Urinary bladder (tissue), 4 donors: ENCODE measurements around the gene CAPN3. TPM values are rescaled to one million over a fixed set of nuclear protein-coding genes. Genes with fewer than 3 reads are reported as not detected.

Experiments used
- DNase-seq: peaks from one replicate; pipeline ENCODE4 v3.0.0-alpha.2; 2015; ENCODE audit errors: extremely low spot score
- H3K27ac ChIP-seq: one replicate; pipeline ENCODE4 v1.5.1; 2013; ENCODE audit warnings: low read depth, mild to moderate bottlenecking, moderate library complexity
- H3K36me3 ChIP-seq: one replicate; pipeline ENCODE4 v1.6.1; 2013; ENCODE audit warnings: mild to moderate bottlenecking, moderate library complexity; ENCODE audit not compliant: insufficient read depth
- H3K4me1 ChIP-seq: one replicate; pipeline ENCODE4 v1.6.1; 2013; ENCODE audit warnings: mild to moderate bottlenecking, moderate library complexity; ENCODE audit not compliant: insufficient read depth
- H3K4me3 ChIP-seq: one replicate; pipeline ENCODE4 v1.5.1; 2013; ENCODE audit warnings: low read depth, low read length
- WGBS: extraction: QIAGEN DNeasy Blood & Tissue Kit; methylation state at CpG from one replicate; pipeline ENCODE4 v1.1.7; 2013; 5-methylcytosine and 5-hydroxymethylcytosine counted together
- polyA plus RNA-seq: library from polyadenylated mRNA; stranded (reverse); fragments of 200-250 nt; gene quantifications from one replicate; pipeline ENCODE4 v1.2.3, GENCODE V29; 2013
- total RNA-seq: library from RNA; depleted of rRNA; stranded (reverse); fragments of >200 nt; gene quantifications from one replicate; pipeline ENCODE4 v1.2.3, GENCODE V29; 2014
- donor health status: healthy with polysubstance abuse.
- donor health status: healthy.

CAPN3 gene
- total and polyA plus RNA-seq, 2 donors, result 6.3 to 8.6 TPM

DNA sequence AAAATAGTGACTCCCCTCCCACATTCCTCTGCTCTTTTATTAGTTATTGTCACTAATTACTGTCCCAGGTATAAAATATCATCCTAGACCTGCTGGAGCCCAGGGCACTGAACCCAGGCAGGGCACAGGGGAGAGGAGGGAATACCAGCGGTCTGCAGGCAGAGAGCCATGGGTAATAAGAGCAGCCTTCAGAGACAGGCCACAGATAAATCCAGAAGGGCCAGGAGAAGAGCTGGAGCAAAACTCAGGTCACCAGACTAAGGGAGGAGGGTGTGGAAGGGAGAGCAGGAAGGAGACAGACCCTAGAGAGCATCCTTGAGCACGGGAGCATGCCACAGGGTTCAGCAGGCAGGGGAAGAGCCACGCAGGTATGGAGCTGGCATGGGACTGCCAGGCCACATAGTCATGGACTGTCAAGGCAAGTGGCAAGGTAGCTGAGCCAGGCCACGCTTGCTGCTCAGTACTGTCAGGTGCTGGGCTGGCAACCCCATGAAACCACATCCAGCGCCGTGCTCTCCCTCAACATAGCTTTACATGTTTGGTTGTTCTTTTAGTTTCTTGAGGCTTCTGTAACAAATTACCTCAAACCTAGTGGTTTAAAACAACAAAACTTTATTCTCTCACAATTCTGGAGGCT lies 15.6 kb upstream of the CAPN3 start:
- Histone ChIP-seq H3K4me3 (no peak overlapping the region), H3K4me1 (no peaks in the 10 kb centered on the region), H3K36me3 (peaks cover 6% of the 10 kb centered on the region), H3K27ac (no peak overlapping the region)
- WGBS, result 95% methylated on average over 6 of the region's 6 CpGs
- no peak for DNase-seq

DNA sequence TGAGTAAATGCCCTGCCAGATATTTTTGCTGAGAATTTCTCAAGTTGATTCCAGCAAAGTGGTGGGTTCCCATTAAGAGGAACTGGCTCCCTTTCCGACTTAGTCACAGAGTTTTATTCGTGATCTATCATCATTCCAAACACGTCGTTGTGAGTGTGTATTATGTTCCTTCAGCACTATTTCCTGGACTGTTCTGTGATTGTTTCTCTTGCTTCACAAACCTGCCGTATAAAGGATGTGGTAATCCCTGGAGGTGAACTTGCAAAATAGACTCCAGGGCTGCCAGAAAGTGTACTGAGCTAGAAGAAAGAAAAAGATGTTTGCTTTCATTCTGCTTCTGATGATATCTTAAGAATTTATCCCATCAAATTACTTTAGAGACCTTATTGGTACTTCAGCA lies 14.5 kb upstream of the CAPN3 start:
- Histone ChIP-seq H3K4me1 (no peaks in the 10 kb centered on the region), H3K27ac (no peak overlapping the region), H3K4me3 (no peak overlapping the region), H3K36me3 (peaks cover 6% of the 10 kb centered on the region)
- no peak for DNase-seq
- 64% methylated on average over 5 of the region's 5 CpGs for WGBS

DNA sequence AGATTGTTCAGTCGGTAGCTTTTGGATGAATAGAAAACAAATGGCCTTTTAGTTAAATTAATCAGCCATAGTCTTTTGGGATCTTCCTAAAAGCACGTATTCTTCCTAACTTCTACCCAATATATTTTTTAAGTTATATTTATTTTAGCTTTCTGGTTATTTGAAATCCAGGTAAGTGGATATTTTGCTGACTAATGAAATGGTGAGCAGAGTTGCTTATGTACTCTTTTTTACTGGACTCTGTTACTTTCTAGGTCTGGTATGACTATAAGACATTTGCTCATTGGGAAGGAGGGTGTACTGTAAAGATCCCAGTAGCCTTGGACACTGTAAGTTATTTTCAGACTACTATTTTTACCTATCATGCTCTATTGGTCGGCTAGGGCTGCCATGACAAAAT lies 13.8 kb upstream of the CAPN3 start:
- Histone ChIP-seq H3K27ac (no peak overlapping the region), H3K4me3 (no peak overlapping the region), H3K4me1 (no peaks in the 10 kb centered on the region), H3K36me3 (peaks cover 6% of the 10 kb centered on the region)
- WGBS, result 95% methylated on average over 3 of the region's 3 CpGs
- DNase-seq, result no peak

DNA sequence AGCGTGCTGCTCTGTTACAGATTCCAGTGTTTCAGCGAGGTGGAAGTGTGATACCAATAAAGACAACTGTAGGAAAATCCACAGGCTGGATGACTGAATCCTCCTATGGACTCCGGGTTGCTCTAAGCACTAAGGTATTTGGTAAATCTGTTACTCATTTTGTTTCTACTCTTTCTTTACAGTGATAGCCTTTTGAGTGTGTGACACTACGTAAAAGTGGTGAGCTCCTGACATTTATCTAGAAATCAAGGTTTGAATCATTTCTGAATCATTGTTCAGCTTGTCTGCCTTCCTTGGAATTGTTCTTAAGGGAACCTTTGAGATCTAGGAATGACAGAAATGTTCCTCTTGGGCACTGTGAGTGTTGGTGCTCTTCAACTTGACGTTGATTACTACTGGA lies 11.2 kb upstream of the CAPN3 start:
- Histone ChIP-seq H3K27ac (no peak overlapping the region), H3K4me1 (no peaks in the 10 kb centered on the region), H3K4me3 (no peak overlapping the region), H3K36me3 (peaks cover 7% of the 10 kb centered on the region)
- WGBS, result 77% methylated on average over 5 of the region's 5 CpGs
- DNase-seq, result no peak

DNA sequence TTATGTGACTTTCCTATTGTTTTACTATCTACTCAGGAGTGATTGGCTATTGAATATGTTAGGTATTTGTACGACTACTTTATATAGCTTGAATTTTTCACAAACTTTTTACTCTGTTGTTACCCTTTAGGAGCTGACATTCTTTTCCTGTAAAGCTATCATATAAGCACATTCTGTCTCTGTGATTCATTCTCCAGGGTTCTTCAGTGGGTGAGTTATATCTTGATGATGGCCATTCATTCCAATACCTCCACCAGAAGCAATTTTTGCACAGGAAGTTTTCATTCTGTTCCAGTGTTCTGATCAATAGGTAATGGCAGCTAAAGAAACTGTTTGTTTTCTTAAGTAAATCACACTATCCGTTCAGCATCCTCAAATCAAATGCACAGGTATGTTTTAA lies 10.1 kb upstream of the CAPN3 start:
- Histone ChIP-seq H3K4me1 (no peaks in the 10 kb centered on the region), H3K27ac (no peak overlapping the region), H3K36me3 (peaks cover 7% of the 10 kb centered on the region), H3K4me3 (no peak overlapping the region)
- no peak for DNase-seq
- 90% methylated on average over 2 of the region's 2 CpGs for WGBS

DNA sequence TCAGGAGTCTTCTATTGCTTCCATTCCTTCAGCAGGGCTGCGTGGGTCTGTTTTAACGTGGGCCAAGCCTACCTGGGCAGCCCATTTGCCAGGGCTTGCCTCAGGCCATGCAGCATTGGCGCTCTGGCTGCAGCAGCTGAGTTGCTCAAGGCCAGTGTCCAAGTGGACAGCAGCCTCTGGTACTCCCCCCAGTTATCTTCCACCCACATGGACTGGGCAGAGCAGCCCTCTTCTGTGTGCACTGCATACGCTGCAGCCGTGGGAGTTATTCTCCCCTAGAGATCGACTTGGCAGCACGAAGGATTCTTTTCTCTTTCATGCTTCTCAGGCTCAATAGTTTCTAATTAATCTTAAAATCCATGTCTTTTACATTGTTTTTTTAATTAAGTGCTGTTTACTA lies 6.9 kb upstream of the CAPN3 start:
- peaks cover 4% of the 10 kb centered on the region for H3K36me3 ChIP-seq
- WGBS, result 85% methylated on average over 7 of the region's 7 CpGs
- DNase-seq, result no peak

DNA sequence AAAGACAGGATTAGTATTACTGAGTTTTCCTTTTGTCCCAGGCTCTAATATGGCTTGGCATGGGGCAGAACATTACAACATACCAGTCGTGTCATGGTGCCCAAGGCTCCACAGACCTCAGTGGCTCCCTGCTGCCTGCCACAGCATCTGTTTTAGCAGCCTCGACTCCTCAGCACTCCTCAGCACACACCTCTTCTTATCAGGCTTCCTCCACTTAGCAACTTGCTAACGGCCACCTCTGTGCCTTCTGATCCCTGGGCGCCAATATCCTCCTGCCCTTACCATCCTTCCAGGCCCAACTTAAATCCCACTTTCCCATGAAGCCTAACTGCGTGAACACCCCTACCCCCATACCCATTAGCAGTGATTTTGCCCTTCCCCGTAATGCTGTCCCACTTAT lies 6.2 kb upstream of the CAPN3 start:
- 76% methylated on average over 6 of the region's 6 CpGs for WGBS

More for the DNA sequence above, 6.9 kb upstream of the CAPN3 start:
- H3K4me1 ChIP-seq, result no peaks in the 10 kb centered on the region
- H3K4me3 ChIP-seq, result no peak overlapping the region
- no peak overlapping the region for H3K27ac ChIP-seq

DNA sequence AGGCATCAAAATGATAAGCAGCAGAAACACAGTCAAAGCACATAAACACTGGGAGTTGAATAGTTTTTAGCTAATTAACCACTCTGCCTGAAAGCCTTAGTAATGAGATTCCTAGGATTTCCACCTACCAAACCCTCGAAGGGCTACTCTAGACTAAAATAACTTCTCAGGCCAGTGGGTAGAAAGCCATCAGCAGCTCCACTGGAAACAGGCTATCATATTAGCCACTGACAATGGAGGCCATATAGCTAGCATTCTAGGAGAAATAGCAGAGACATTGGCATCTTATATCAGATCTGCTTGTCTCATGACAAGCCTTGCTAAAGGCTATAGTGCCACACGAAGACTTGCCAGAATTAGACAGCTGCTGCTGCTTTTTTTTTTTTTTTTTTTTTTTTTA lies 4.5 kb upstream of the CAPN3 start:
- no peak overlapping the region for H3K4me3 ChIP-seq
- DNase-seq, result no peak

More for the DNA sequence above, 6.2 kb upstream of the CAPN3 start:
- Histone ChIP-seq H3K4me3 (no peak overlapping the region), H3K27ac (no peak overlapping the region), H3K36me3 (peaks cover 4% of the 10 kb centered on the region), H3K4me1 (no peaks in the 10 kb centered on the region)
- no peak for DNase-seq

DNA sequence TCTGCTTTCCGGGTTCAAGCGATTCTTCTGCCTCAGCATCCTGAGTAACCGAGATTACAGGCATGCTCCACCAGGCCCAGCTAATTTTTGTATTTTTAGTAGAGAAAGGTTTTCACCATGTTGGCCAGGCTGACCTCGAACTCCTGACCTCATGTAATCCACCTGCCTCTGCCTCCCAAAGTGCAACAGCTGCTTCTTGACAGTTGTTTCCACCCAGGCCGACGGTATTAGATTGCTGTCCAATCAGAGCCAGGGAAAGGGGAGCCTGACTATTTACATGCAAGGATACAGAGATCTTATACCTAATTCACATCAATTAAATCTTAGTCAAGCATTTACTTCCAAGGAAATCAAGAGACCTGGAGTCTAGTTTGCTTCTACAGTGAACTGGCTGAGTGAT lies 4.0 kb upstream of the CAPN3 start:
- no peak overlapping the region for H3K27ac ChIP-seq
- H3K4me3 ChIP-seq, result no peak overlapping the region
- peaks cover 2% of the 10 kb centered on the region for H3K36me3 ChIP-seq
- no peaks in the 10 kb centered on the region for H3K4me1 ChIP-seq
- WGBS, result 75% methylated on average over 6 of the region's 6 CpGs
- no peak for DNase-seq

More for the DNA sequence above, 4.5 kb upstream of the CAPN3 start:
- no peaks in the 10 kb centered on the region for H3K4me1 ChIP-seq
- no peak overlapping the region for H3K27ac ChIP-seq
- H3K36me3 ChIP-seq, result peaks cover 2% of the 10 kb centered on the region
- WGBS, result 66% methylated on average over 2 of the region's 2 CpGs

DNA sequence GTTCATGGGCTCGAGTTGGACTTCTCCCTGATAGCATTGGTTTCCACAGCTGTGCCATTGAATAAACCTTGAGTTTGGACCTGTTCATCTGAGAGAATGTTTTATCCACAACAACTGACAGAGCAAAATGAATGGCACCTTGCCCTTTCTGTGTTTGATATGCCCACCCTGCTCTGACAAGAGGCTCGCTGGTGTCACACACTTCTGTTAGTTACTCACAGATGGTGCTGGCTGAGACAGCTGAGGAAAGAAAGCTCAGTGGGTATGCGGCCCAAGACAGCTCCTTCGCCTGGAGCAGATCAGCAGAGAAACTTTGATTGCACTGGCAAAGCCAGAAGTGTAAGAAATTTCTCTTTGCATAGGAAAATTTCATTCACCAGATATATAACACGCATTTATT lies 2.5 kb upstream of the CAPN3 start:
- H3K4me3 ChIP-seq, result no peak overlapping the region
- 76% methylated on average over 5 of the region's 5 CpGs for whole genome bisulfite sequencing
- H3K36me3 ChIP-seq, result peaks cover 2% of the 10 kb centered on the region
- no peaks in the 10 kb centered on the region for H3K4me1 ChIP-seq
- DNase-seq, result no peak
- no peak overlapping the region for H3K27ac ChIP-seq

DNA sequence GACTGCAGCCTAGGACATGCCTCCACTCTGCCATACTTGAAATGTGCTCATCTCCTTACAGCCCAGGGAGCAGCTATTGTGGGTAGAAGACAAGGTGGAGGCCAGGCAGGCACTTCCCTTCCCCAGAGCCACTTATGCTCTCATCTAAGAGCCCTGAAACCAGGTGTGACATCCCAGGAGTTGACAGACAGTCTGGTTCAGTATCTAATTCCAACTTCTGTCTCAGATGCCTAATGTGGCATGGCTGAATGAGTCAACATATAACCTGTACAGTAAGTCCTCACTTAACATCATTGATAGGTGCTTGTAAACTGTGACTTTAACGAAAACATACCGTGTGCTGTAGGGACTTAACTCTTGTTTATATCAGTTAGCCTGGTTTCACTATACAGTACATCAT lies 1.2 kb upstream of the CAPN3 start:
- no peaks in the 10 kb centered on the region for H3K4me1 ChIP-seq
- no peak overlapping the region for H3K4me3 ChIP-seq
- no peak overlapping the region for H3K27ac ChIP-seq
- no peak for DNase-seq
- 66% methylated on average over 2 of the region's 2 CpGs for WGBS
- no peaks in the 10 kb centered on the region for H3K36me3 ChIP-seq

DNA sequence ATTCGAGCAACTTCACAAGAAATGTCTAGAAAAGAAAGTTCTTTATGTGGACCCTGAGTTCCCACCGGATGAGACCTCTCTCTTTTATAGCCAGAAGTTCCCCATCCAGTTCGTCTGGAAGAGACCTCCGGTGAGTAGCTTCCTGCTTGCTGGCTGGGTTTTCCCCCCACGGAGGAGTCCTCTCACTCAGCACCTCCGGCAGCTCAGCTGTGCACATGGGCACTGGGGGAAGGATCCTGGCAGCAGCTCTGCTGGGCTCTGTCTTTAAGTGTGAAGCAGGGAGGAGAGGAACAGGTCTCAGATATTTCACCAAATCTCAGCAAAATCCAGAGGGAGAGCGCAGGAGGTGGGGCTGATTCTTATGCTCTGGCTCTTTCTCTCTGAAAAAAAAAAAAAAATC lies 684 bp downstream of the CAPN3 start:
- WGBS, result 61% methylated on average over 7 of the region's 7 CpGs
- H3K36me3 ChIP-seq, result no peaks in the 10 kb centered on the region
- no peak overlapping the region for H3K4me3 ChIP-seq
- DNase-seq, result no peak
- H3K4me1 ChIP-seq, result no peaks in the 10 kb centered on the region
- no peak overlapping the region for H3K27ac ChIP-seq

DNA sequence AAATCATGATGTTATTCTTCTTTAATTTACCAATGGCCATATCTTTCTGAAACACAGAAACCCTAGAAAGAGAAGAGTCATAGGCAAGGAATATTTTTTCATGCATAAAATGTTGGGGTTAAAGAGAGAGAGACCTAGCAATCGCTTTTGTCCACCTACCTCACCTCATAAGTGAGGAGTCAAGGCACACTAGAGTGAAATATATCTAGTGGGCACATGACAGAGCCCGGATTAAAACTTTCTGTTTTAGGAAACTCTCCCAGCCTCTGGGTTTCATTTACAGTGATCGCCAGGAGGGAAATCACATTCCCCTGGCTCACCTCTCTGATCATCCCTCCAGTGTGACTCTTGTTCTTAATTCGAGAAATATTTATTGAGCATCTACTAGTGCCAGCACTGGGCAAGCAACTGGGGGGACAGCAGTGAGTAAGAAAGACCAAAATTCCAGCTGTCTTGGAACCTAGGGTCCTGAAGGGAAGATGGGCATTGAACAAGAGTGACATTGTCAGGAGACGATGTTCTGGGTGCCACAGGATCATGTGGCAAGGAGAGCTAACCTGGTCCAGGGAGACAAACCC lies 1.3 kb downstream of the CAPN3 start:
- no peak overlapping the region for H3K27ac ChIP-seq
- H3K4me1 ChIP-seq, result no peaks in the 10 kb centered on the region
- no peaks in the 10 kb centered on the region for H3K36me3 ChIP-seq
- DNase-seq, result no peak
- WGBS, result 96% methylated on average over 5 of the region's 5 CpGs
- no peak overlapping the region for H3K4me3 ChIP-seq

DNA sequence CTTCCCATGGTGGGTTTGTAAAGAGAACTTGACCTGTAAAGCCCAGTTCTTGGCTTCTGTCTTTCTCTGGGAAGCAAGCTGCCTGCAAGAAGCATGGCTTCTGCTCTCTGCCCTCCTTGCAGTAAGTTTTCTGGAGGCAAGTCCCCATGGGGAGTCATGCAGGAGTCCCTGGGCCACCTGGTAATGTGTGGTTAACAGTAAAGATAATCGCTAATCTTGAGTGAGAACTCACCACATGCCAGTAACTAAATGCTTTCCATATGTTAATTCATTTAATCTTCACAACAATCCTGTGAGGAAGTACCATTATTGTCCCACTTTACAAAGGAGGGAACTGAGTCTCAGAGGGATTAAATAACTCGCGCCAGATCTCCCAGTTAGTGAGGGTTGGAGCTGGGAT lies 4.2 kb downstream of the CAPN3 start:
- Histone ChIP-seq H3K4me3 (no peak overlapping the region), H3K27ac (no peak overlapping the region), H3K4me1 (no peaks in the 10 kb centered on the region), H3K36me3 (no peaks in the 10 kb centered on the region)
- DNase-seq, result no peak
- WGBS, result 84% methylated on average over 3 of the region's 3 CpGs

DNA sequence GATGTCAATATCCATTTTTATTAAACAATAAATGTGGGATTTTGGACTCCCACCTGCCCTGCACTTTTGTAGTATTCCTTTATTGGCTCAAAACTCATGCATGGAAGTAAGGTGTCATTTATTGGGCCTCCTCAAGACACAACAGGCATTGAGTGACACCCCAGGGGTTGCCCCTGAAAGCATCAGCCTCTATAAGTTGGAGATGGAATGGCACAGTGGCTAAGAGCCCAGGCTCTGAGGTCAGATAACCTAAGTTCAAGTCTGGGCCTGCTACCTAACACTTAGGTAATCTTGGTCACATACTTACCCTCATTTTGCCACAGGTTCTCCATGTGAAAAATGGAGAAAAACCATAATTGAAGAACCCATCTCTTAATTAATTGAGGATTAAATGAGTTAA lies 4.6 kb downstream of the CAPN3 start:
- Histone ChIP-seq H3K36me3 (no peaks in the 10 kb centered on the region), H3K4me1 (no peaks in the 10 kb centered on the region), H3K4me3 (no peak overlapping the region), H3K27ac (no peak overlapping the region)
- no peak for DNase-seq
